GM12873 (cell line): ENCODE measurements around the gene TACO1.

Experiments used
- TF ChIP-seq, protein P1 (sequence below): IDR thresholded peaks from 2 replicates; pipeline ENCODE4 v1.5.1; 2012; ENCODE audit warnings: low read depth, mild to moderate bottlenecking, moderate library complexity, low read length, control low read depth; ENCODE audit not compliant: insufficient read depth; ENCODE audit errors: missing control alignments

TACO1 gene

GRCh38 chr17:63621684-63622573 is 21.2 kb downstream of the TACO1 start, which contains the start of gene MAP3K3:
TSS of gene MAP3K3 (plus strand) at chr17:63622417. CDS start at chr17:63622760, 343 bp downstream.
- TF ChIP-seq, protein P1, sequence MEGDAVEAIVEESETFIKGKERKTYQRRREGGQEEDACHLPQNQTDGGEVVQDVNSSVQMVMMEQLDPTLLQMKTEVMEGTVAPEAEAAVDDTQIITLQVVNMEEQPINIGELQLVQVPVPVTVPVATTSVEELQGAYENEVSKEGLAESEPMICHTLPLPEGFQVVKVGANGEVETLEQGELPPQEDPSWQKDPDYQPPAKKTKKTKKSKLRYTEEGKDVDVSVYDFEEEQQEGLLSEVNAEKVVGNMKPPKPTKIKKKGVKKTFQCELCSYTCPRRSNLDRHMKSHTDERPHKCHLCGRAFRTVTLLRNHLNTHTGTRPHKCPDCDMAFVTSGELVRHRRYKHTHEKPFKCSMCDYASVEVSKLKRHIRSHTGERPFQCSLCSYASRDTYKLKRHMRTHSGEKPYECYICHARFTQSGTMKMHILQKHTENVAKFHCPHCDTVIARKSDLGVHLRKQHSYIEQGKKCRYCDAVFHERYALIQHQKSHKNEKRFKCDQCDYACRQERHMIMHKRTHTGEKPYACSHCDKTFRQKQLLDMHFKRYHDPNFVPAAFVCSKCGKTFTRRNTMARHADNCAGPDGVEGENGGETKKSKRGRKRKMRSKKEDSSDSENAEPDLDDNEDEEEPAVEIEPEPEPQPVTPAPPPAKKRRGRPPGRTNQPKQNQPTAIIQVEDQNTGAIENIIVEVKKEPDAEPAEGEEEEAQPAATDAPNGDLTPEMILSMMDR, result peak; percentile 28

DNA sequence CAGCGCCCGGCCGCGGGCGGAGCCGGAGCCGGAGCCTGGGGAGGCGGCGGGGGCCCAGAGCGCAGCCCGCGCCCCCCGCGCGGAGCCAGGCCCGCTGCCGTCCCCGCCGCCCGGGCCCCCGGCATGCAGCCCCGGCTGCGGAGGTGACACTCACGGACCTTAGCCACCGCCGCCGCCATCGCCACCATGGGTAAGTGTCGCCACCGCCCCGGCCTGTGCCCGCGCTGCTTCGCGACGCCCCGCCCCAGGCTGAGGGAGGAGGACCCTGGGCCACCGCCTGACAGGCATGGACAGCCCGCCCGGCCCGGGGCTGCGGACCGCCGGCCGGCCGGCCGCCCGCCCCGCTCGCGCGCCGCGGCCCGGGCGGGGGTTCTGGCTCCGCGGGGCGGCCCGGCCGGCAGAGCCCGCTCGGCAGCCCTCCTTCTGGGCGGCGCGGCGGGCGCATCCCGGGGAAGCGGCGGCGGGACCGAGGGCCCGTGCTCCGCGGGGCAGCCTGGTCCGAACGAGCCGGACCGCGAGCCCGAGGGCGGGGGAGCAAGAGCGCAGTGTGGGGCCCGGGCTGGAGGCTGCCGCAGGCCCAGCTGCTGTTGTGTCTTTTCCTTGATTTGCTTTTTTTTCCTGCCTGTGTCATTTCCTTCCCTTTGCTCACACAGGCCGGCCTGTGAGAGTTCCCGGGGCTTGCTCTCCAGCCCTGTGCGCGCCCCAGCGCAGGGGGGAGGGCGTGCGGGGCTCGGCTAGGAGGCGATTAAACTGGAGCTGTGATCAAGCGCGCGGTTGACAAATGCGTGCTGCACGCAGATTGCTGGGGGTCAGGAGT is 22.1 kb downstream of the TACO1 start:
- TF ChIP-seq, protein P1, result no peak

DNA sequence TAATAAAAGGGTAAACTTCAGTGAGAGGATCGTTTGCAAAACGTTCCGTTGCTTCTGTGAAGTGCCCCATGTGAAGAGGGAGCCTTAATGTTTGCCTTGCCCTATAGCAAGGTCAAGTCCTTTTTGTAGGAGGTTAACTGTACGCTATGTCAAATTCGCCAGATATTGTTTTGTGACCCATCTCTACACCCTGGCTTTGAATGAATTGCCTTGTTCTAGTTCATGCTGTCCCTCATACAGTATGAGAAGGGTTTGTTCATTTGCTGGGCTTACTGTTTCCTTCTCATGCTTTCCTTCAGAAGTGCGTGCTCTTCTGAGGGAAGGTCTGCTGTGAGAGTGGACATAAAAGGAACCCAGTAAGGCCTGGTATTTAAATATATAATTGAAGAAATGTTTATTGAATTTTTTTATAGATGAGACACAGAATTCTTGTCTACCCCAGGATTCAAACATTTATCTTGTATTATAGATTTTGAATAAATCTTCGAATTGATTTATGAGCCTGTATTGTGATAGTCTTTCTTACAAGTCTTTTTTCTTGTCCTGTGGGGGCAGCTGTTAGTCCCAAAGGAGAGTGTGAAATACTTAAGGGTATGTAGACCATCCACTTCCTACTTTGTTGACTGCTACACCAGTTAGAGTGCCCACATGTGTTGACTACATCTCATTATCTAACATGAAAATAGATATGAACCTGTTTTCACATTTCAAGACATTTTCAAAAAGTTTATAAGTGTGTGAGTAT is 23.3 kb downstream of the TACO1 start:
- TF ChIP-seq, protein P1, result no peak

GRCh38 chr17:63624531-63624880 is 23.8 kb downstream of the TACO1 start:
- TF ChIP-seq, protein P1, result no peak

GRCh38 chr17:63626551-63627180 is 26.0 kb downstream of the TACO1 start:
- TF ChIP-seq, protein P1, result no peak

- TF ChIP-seq, protein P1, result no peak
Measured at GRCh38 chr17:63629627-63630026, 28.9 kb downstream of the TACO1 start.
